ENCODE data around the gene GRM7. TPM values are rescaled to one million over a fixed set of nuclear protein-coding genes. Genes with fewer than 3 reads are reported as not detected.
"Not testable (repeated sequence)": the region's sequence is repeated elsewhere in the genome, so short reads cannot be mapped to it uniquely, and the experiment has no call there.

GRM7 gene
- total RNA-seq, result not detected
- long read RNA-seq, result 0 reads

DNA sequence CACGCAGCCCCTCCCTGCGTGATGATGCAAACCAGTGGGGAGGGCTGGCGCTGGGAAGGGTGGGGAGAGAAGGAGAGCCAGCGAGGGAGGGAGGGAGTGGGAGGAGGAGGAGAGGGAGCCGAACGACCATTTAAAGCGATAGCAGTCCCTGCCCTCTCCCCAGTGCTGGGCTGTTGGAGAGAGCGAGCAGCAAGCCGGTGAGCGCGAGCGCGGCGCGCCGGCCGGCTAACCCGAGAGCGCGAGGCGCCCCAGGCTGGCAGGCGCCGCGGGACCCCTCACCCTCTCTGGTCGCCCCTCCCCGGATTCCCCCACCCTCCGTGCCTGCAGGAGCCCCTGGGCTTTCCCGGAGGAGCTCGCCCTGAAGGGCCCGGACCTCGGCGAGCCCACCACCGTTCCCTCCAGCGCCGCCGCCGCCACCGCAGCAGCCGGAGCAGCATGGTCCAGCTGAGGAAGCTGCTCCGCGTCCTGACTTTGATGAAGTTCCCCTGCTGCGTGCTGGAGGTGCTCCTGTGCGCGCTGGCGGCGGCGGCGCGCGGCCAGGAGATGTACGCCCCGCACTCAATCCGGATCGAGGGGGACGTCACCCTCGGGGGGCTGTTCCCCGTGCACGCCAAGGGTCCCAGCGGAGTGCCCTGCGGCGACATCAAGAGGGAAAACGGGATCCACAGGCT lies at the start of gene GRM7:
Gene GRM7, plus strand, starts transcription at position 162 of the 671 bp plus-strand sequence.
- ATAC-seq (peak; percentile 42), DNase-seq (no peak)
- intact Hi-C loops (cut with micrococcal nuclease), result no loop called here

DNA sequence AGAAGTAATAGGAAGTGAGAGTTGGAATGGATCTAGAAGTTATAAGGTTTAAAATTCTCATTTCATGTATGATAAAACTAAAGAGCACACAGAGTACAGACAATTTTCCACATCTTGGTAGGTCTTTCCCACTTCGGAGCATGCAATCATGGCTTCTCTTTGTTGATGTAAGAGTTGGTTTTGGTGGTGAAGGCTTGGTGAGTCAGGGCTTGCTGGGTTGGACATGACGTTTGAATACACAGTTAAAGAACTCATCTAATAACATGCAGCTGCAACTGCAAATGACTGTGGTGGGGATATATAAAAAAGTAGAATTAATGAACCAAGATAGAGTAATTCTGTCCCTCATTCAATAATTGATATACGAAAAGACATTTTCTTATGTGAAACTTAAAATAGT lies 39.5 kb upstream of the GRM7 start:
- ATAC-seq (no peak), DNase-seq (no peak)
- intact Hi-C loops (cut with micrococcal nuclease), result no loop called here

DNA sequence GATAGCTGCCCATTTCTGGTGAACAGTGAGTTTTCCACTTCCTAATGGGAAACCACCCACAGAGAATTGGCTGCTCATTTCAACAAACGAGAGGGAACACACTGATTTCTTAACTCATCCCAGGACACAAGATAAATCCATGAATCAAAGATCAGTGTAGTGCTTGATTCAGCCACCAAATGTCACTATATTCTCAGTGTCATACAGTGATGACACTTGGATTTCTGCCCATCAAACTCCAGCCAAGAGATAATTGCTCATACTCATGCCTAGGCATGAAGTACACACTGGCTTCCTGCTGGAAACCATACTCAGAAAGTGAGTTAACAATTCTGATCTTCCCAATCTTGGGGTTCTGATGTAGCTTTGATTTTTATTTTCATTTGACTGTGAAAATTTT lies 35.4 kb upstream of the GRM7 start:
- DNase-seq (no peak), ATAC-seq (no peak)
- intact Hi-C loops (cut with micrococcal nuclease), result no loop called here

DNA sequence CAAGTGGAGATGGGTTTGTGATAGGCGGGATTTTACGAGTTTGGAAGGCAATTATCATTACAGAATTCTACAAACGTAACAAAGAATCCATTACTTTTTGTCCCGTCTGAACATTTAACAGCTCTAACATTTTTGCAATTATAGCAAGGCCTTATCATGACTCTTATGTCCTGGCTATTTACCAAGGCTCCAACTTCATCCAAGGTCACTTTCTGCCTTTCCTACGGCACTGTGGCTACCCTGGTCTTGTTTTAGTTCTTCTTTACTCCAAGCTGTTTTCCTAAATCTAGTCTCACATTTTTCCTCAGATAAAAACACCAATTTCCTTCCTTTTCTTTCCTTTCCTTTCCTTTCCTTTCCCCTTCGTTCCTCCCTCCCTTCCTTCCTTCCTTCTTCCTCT lies 33.5 kb upstream of the GRM7 start:
- peak; percentile 64 for ATAC-seq
- intact Hi-C loops (cut with micrococcal nuclease), result no loop called here
- DNase-seq, result no peak

DNA sequence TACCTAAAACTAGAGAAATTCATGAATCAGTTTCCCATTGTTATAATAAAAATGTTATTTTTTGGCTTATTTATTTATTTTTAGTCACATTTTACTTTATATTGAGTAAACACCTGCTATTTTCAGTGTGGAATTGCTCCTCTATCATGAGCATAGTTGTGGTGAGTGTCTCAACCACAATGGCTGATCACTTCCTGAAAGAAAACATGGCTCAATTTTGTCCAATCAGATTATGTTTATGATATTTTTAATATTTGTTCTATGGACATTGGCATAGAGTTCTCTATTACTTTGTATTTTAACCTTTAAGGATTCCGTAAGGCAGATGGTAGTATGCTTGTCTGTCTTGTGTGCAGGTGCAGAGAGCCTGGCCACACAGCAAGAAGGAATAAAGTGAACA lies 16.2 kb upstream of the GRM7 start:
- ATAC-seq (no peak), DNase-seq (no peak)
- intact Hi-C loops (cut with micrococcal nuclease), result no loop called here

DNA sequence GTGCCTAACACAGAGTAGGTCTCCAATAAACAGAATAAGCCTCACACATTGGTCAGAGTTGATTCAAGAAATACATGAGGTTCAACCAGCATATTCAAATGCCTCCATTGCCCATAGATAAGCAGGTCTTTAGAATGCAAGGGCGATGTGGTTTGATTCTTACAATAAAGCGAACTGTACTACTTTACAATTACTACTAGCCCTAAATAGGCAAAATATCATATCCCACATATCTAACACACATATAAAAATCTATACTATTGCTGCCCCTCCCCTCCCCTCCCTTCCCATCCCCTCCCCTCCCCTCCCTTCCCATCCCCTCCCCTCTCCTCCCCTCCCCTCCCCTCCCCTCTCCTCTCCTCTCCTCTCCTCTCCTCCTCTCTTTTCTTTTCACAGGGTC lies 6.7 kb upstream of the GRM7 start:
- intact Hi-C loops (cut with micrococcal nuclease), result no loop called here
- ATAC-seq, result no peak
- DNase-seq, result no peak

DNA sequence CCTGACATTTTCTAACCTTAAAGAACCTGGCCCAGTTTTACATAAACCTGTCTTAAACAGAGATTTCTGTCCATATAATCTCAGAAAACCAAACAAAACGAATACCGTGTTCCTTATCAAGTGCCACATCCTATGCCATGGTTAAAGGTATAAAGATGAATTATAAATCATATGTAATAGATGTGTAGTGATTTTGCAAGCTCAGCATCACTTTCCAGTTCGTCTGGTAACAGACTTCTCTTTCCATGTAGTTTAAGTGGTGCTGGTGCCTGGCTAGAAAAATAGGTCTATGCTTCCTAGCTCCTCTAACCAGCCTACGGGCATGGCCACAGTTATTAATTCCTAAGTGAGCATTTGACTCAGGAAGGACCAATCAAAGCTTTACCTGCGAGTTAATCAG lies 3.4 kb upstream of the GRM7 start:
- intact Hi-C loops (cut with micrococcal nuclease), result no loop called here
- ATAC-seq (no peak), DNase-seq (no peak)

DNA sequence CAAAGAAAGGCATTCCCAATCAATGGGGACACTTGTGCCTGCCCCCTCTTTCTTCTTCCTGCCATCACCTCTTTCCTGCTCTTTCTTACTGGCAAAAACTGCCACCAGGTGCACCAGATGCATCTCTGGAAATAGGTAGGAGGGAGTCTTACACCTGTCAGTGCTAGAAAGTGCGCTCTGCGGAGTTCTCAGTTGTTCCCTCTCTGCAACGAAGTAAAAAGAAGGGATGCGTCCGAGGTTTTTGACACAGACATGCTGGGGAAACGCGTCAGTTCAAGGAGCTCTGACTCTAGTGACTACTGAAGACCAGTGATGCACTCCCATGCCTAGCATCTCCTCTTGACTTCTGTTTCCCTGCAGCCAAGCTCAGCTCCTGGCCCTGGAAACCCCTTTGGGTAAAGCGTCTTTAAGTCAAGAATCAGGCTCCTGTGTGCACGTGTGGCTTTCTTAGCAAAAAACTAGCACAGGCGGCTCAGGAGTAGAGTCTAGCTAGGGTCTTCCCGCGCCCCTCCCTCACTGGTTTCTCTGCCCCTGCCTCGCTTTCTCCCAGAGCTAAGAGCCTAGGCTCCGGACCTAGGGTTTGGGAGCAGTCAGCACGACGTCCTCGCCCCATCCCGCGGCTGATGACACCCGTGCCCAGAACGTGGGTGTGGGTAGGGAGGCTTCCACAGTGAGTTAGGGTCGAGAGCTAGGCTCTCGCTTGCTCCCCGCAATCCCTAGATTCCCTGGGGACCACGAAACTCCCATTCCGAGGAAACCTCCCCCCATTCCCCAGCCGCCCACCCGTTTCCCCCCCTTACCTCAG lies 564 bp upstream of the GRM7 start:
- no peak for ATAC-seq
- intact Hi-C loops (cut with micrococcal nuclease), result no loop called here
- DNase-seq, result no peak

DNA sequence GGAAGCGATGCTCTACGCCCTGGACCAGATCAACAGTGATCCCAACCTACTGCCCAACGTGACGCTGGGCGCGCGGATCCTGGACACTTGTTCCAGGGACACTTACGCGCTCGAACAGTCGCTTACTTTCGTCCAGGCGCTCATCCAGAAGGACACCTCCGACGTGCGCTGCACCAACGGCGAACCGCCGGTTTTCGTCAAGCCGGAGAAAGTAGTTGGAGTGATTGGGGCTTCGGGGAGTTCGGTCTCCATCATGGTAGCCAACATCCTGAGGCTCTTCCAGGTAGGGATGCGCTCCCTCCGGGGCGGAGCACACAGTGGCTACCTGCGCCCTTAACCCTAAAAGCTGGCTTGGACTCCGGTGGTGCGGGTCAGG lies 698 bp downstream of the GRM7 start:
- ATAC-seq, result no peak
- no peak for DNase-seq
- intact Hi-C loops (cut with micrococcal nuclease), result no loop called here

DNA sequence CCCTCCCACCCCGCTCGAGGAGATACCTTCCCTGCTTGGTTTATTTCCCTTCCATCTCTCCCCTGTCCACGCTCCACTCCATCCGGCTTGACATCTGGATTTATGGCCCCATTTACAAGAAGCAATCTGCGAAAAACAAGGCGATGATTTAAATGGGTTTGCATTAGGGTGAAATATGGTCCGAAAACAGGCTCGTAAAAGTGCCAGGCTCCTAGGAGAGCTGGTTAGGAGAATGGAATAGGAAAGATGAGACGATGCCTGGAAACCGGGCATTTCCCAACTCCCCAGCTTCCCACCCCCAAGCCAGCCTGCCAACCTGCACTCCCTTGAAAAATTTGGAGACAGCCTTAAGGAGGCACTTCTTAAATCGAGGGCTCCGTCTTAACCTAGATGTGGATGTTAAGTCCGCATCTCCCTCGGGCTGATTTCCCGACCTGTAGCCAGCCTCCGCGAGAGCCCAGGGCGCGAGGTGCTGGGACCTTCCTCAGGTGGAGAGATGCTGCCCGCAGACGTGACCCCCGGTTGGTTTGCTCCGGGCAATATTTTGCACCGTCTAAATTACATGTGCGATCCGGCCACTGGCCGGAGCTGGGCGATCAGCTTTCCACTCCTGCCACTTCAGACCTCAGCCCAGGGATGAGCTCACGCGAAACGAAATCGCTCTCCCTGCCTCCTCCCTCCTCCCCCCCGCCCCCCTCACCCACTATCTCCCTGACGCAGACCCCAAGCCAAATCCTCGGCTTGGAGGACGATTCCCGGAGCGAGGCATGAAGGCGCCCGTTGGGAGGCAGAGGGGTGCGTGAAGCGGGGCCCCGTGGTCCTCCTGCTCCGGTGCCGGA lies 1.3 kb downstream of the GRM7 start:
- DNase-seq, result no peak
- intact Hi-C loops (cut with micrococcal nuclease), result no loop called here
- ATAC-seq, result no peak

DNA sequence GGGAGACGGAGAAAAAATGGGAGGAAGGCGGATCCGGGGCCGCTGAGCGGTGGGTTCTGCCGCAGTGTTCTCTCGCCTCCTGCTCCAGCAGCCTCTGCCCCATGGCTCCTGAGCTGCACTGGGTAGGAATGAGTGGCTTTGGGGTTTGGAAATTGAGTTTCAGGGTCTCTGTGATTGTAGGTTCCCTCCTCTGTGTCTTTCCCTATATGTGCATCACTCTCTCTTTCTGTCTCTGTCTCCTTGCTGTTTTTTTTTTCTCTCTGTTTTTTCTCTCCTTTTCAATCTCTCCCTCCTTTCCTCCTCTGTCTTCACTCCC lies 1.9 kb downstream of the GRM7 start:
- no peak for DNase-seq
- no peak for ATAC-seq
- intact Hi-C loops (cut with micrococcal nuclease), result no loop called here

DNA sequence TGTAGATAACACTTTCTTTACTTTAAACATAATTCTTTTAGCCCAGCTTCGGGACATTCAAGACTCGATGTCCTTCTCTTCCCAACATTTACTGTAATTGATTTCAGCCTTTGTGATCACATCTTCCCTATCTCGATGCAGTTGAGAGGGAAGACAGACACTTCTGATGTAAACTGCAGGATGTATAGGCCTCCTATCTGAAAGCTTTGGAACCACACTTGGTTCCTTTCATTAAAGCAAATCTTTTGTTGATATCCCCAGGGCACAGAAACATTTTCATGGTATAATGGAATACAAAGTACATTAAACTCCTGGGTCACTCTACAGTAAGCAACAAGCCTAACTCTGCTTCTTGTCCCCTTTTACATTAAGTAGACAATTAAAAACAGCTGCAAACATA lies 6.4 kb downstream of the GRM7 start:
- intact Hi-C loops (cut with micrococcal nuclease), result no loop called here
- ATAC-seq (no peak), DNase-seq (no peak)

DNA sequence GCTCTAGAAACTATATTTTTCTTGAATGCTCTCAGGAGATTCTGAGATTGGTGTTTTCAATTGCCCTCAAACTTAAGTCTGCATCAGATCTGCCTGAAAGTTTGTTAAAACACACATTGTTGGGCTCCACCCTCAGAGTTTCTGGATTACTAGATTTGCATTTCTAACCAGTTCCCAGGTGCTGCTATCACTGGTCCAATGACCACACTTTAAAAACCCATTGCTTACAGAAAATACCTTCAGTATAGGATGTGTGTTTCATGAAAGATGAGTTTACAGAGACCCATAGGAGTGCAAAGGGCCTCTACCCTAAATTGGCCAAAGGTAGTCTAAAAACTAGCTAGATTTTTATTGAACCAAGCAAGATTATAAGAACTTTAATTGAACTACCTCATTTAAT lies 17.8 kb downstream of the GRM7 start:
- intact Hi-C loops (cut with micrococcal nuclease), result no loop called here
- DNase-seq (no peak), ATAC-seq (no peak)

DNA sequence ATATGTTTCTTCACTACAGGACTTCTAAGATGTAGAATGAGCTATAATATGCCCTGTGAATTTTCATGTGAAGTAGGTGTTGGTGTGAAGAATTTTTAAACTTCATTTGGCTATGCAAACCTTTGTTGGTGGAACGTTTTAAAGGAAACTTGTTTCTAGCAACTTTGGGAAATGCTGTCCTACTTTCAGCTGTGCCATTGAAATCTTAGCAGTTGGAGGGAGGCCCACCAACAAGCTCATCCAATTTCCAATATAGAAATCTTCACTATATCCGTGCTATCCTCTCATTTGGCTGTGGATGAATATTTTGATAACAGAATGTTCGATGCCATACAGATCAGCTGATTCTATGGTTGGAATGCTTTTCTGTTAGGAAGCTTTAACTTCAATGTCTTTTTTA lies 51.3 kb downstream of the GRM7 start:
- intact Hi-C loops (cut with micrococcal nuclease), result no loop called here
- no peak for ATAC-seq
- no peak for DNase-seq

DNA sequence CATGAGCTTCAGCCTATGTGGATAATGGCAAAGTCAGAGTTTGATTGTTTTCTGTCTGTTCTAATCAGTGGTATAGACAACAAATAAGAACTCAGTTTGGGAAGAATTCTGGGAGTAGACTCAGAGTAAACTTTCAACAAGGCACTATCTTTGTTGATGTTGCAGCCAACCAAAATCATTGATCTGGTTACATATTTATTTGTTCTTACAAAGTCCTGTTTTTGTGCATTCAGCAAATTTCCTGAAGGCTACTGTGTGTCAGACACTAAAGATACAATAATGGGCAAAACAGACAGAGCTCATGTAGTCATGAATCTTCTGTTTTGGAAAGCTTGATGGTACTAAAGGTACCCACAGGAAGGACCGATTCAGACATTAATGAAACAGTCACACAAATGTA lies 55.0 kb downstream of the GRM7 start:
- DNase-seq (no peak), ATAC-seq (no peak)
- intact Hi-C loops (cut with micrococcal nuclease), result no loop called here

DNA sequence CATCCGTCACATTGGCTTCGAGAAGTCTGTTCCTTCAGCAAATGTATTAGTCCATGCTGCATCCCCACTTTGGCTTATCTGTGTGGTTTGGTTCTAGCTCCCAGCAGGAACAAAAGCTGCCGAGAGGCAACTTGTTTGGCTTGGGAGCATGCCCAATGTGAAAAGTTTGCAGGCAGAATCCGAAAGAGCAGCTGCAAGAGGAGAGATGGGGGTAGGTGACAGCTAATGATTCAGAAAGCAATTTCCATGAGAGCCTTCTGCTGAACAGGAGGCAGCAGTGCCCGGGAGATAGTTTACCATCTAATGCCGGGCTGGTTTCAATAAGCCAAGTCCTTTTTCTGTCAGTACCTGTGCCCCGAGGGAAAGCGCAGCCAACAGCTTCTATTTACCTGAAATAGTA lies 60.2 kb downstream of the GRM7 start:
- DNase-seq, result no peak
- no peak for ATAC-seq
- intact Hi-C loops (cut with micrococcal nuclease), result no loop called here

DNA sequence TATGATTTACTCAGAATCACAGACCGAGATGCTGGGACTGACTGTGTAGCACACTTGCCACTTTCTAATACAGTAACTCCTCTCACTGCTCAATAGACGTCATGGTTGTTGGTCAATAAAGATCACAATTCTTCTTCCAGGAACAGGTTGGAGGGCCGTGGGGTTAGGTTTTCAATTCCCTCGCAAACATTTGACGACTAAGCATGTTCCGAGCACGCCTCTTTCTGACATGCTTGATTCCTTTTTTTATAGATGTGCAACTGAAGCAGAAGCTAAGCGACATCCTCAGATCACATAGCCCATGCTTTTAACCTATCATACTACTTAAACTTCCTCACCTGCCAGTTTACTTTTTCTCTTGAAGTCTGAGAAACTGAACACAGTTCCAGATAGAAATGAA lies 61.0 kb downstream of the GRM7 start:
- ATAC-seq, result no peak

DNA sequence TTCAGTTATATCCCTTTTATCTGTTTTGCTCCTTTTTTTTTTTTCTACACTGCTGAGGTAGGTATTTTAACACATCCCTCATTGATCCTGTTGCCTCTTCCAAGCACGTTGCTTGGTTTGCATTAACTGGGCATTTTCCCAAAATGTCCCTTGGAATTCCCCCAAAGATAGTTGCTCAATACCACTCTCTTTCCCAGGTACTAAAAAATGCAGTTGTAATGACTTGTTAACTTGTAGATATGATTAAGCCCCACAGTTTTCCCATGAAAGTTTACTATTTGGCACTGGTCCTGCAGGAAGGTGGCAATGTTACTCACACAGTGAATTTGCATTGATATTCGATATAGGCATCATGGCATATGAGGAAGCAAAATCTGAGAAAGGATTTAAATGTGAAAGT lies 67.1 kb downstream of the GRM7 start:
- intact Hi-C loops (cut with micrococcal nuclease), result no loop called here
- ATAC-seq (no peak), DNase-seq (no peak)

More for the DNA sequence above, 61.0 kb downstream of the GRM7 start:
- DNase-seq, result no peak
- intact Hi-C loops (cut with micrococcal nuclease), result no loop called here

DNA sequence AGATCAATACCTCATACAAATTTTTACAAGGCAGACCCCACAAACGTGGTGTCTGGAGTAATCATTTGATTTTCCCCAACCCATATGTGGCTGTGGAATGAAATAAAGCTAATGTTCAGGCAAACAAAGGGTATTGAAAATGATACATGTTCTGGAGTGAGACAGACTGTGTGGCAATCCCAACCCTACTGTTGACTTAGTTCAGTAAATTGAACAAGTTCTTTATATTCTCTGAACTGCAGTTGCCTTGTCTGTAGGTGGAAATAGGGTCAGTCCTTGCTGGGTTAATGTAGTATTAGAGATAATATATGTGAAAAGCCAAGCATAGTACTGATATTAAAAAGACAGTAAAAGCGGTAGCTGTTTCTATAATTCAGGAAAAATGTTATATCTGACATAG lies 69.0 kb downstream of the GRM7 start:
- intact Hi-C loops (cut with micrococcal nuclease), result no loop called here
- ATAC-seq (no peak), DNase-seq (no peak)

DNA sequence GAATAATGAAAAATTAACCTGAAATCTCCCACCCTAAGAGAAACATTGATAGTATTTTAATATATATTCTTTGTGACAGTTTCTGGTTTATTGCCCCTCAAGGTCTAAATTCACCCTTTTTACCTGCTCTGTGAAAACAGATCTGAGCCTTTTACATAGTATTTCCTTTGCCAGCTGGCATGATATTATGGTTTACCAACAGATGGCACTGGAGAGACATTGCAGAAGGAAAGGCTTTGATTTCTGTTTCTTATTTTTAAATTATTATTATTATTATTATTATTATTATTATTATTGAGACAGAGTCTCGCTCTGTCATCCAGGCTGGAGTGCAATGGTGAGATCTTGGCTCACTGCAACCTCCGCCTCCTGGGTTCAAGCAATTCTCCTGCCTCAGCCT lies 74.5 kb downstream of the GRM7 start:
- ATAC-seq; intact Hi-C loops (cut with micrococcal nuclease); DNase-seq: not testable (repeated sequence)

Data from left ventricle myocardium superior (tissue), 1 donor.